K562 (cell line): ENCODE results near the gene CSNK1D. TPM values are rescaled to one million over a fixed set of nuclear protein-coding genes. Genes with fewer than 3 reads are reported as not detected.

Source experiments
- ATAC-seq: fragments of 200-7000 bp; cut with Tn5 transposase; 3 replicates; pipeline ENCODE4 v1.9.1; 2020; ENCODE audit warnings: moderate library complexity
- BruUV-seq: library from RNA; stranded (reverse); fragments of 400-500 nt; replicated peaks from 2 replicates; lab custom pipeline; 2021; lab: Mats Ljungman, UMichigan
- CTCF ChIA-PET: fragments of 300-600 bp; formaldehyde crosslinking; extraction: SDS; loops from one replicate; lab custom pipeline; 2021; ENCODE audit warnings: low intra/inter-chr PET ratio; lab: Yijun Ruan, JAX
- POLR2A ChIA-PET: fragments of 300-600, 350-650 bp; sonication (Branson Sonifier 250); formaldehyde crosslinking; extraction: SDS; loops from one replicate; lab custom pipeline; 2021; ENCODE audit warnings: antibody characterized with exemption, inconsistent platforms; lab: Yijun Ruan, JAX
- DNase-seq, 4 experiments: peaks; one replicate each; pipeline versions ENCODE4 v3.0.0 to v3.0.0-alpha.2; 2011 to 2018; ENCODE audit warnings: low spot score in 3 of 4, mixed read lengths in 3 of 4; ENCODE audit errors: extremely low read depth in 1 of 4
- FAIRE-seq: peaks from 2 replicates; lab custom pipeline; 2011; peaks lifted over from hg19 to GRCh38; lab: Jason Lieb, UNC
- H2AFZ ChIP-seq: 2 replicates; pipeline ENCODE4 v1.6.0; 2011; ENCODE audit warnings: low read depth, low read length, control low read depth, inconsistent platforms
- H3K27ac ChIP-seq: fragments of 200-600 bp; 3 replicates; pipeline ENCODE4 v1.8.0; 2011; ENCODE audit warnings: low read depth, mild to moderate bottlenecking, control low read depth, inconsistent platforms, low read length, moderate library complexity, mixed read lengths; ENCODE audit errors: extremely low read depth
- H3K27me3 ChIP-seq, 2 experiments: fragments of 300-600 bp in 1 of 2; 2 replicates in 1 of 2; 3 replicates in 1 of 2; pipeline versions ENCODE4 v1.6.0 to v1.8.0; 2011; ENCODE audit warnings: inconsistent platforms in 2 of 2, low read length in 2 of 2, mild to moderate bottlenecking in 1 of 2, mixed read lengths in 1 of 2, moderate library complexity in 1 of 2; ENCODE audit not compliant: control insufficient read depth in 2 of 2, insufficient read depth in 2 of 2
- H3K36me3 ChIP-seq: fragments of 300-600 bp; 3 replicates; pipeline ENCODE4 v1.8.0; 2011; ENCODE audit warnings: mild to moderate bottlenecking, low read length, inconsistent platforms; ENCODE audit not compliant: control insufficient read depth, insufficient read depth
- H3K4me1 ChIP-seq, 2 experiments: fragments of 200-600 bp in 1 of 2; replicated peaks in 1 of 2; 2 replicates in 1 of 2; 3 replicates in 1 of 2; pipeline versions ENCODE4 v1.5.1 to v1.8.0; 2011; ENCODE audit warnings: inconsistent platforms in 2 of 2, low read length in 2 of 2, mild to moderate bottlenecking in 1 of 2, mixed read lengths in 1 of 2, moderate library complexity in 1 of 2; ENCODE audit not compliant: control insufficient read depth in 2 of 2, insufficient read depth in 2 of 2
- H3K4me2 ChIP-seq: 2 replicates; pipeline ENCODE4 v1.6.1; 2011; ENCODE audit warnings: low read length, control low read depth, inconsistent platforms, mixed read lengths; ENCODE audit not compliant: insufficient read depth
- H3K4me3 ChIP-seq: fragments of 200-600 bp; sonication (generic), shearing (Covaris generic); 2 replicates; pipeline ENCODE4 v1.5.1; 2016; ENCODE audit warnings: control low read depth, inconsistent platforms
- H3K79me2 ChIP-seq: fragments of 200-600 bp; 3 replicates; pipeline ENCODE4 v1.8.0; 2011; ENCODE audit warnings: low read length, inconsistent platforms; ENCODE audit not compliant: control insufficient read depth, insufficient read depth
- H3K9ac ChIP-seq, 2 experiments: 2 replicates each; pipeline versions ENCODE4 v1.6.0 to v1.6.1; 2011; ENCODE audit warnings: low read depth in 2 of 2, low read length in 2 of 2, control low read depth in 1 of 2, inconsistent platforms in 1 of 2, mild to moderate bottlenecking in 1 of 2, mixed read lengths in 1 of 2; ENCODE audit not compliant: insufficient read depth in 1 of 2
- H3K9me1 ChIP-seq: one replicate; pipeline ENCODE4 v1.6.0; 2011; ENCODE audit warnings: inconsistent platforms, mild to moderate bottlenecking, low read length, moderate library complexity; ENCODE audit not compliant: control insufficient read depth, insufficient read depth
- H3K9me3 ChIP-seq: replicated peaks from 2 replicates; pipeline ENCODE4 v1.5.1; 2011; ENCODE audit warnings: low read depth, low read length, inconsistent platforms; ENCODE audit not compliant: control insufficient read depth, insufficient read depth
- H4K20me1 ChIP-seq: replicated peaks from 2 replicates; pipeline ENCODE4 v1.6.1; 2011; ENCODE audit warnings: low read length, inconsistent platforms, mixed read lengths; ENCODE audit not compliant: control insufficient read depth, insufficient read depth
- BMI1 ChIP-seq: fragments of 150-350 bp; IDR thresholded peaks from 2 replicates; pipeline ENCODE4 v1.6.1; 2014; ENCODE audit warnings: low read length
- CBFA2T2 ChIP-seq: fragments of 450-650 bp; conservative IDR thresholded peaks from 2 replicates; pipeline ENCODE4 v1.6.1; 2017; ENCODE audit warnings: mild to moderate bottlenecking
- CBX1 ChIP-seq: sonication (generic); IDR thresholded peaks from 2 replicates; pipeline ENCODE4 v1.6.1; 2016; ENCODE audit warnings: antibody characterized with exemption, low read depth, mild to moderate bottlenecking
- CREBBP ChIP-seq: IDR thresholded peaks from one replicate; pipeline ENCODE4 v1.6.1; 2012; ENCODE audit warnings: low read depth, mild to moderate bottlenecking, control low read depth, inconsistent platforms, low read length
- GTF2E2 ChIP-seq: fragments of 200-800 bp; sonication (Bioruptor generic); IDR thresholded peaks from 2 replicates; pipeline ENCODE4 v1.6.1; 2016; ENCODE audit warnings: missing genetic modification characterization, missing compliant biosample characterization
- KAT8 ChIP-seq: fragments of 450-650 bp; IDR thresholded peaks from 2 replicates; pipeline ENCODE4 v1.6.1; 2016; ENCODE audit warnings: low read depth, mild to moderate bottlenecking
- L3MBTL2 ChIP-seq: fragments of 450-650 bp; IDR thresholded peaks from 2 replicates; pipeline ENCODE4 v1.6.1; 2016; ENCODE audit warnings: mild to moderate bottlenecking, moderate library complexity
- RBM39 ChIP-seq: fragments of 200-400 bp; formaldehyde crosslinking; optimal IDR thresholded peaks from 2 replicates; pipeline ENCODE3; 2018; ENCODE audit warnings: low read depth, low read length
- SMC3 ChIP-seq: conservative IDR thresholded peaks from 2 replicates; pipeline ENCODE4 v1.6.1; 2011; ENCODE audit warnings: low read depth, low read length, improper control_type of control experiment; ENCODE audit not compliant: insufficient read depth
- TEAD2 ChIP-seq: fragments of 450-650 bp; IDR thresholded peaks from 2 replicates; pipeline ENCODE4 v1.6.1; 2016; ENCODE audit warnings: missing genetic modification characterization, control low read depth, missing compliant biosample characterization
- TEAD4 ChIP-seq, 2 experiments: sonication (generic) in 1 of 2; formaldehyde crosslinking in 1 of 2; IDR thresholded peaks; 2 replicates each; pipeline versions ENCODE4 v1.6.1 to v1.8.0; 2012 to 2022; ENCODE audit warnings: borderline replicate concordance in 1 of 2, inconsistent platforms in 1 of 2, low read length in 1 of 2, mild to moderate bottlenecking in 1 of 2, missing genetic modification reagents in 1 of 2
- ZC3H4 ChIP-seq: sonication (generic); formaldehyde crosslinking; IDR thresholded peaks from 2 replicates; pipeline ENCODE4 v1.9.0; 2021; ENCODE audit warnings: missing genetic modification reagents, borderline replicate concordance
- ZKSCAN8 ChIP-seq: fragments of 200-800 bp; sonication (Bioruptor generic); IDR thresholded peaks from 2 replicates; pipeline ENCODE4 v1.6.1; 2016; ENCODE audit warnings: missing genetic modification characterization, missing compliant biosample characterization
- ZNF445 ChIP-seq: fragments of 250-450 bp; sonication (Bioruptor Pico); IDR thresholded peaks from 2 replicates; pipeline ENCODE4 v1.4.0; 2020; ENCODE audit warnings: low read depth, mild to moderate bottlenecking, moderate library complexity
- ZNF589 ChIP-seq: fragments of 200-800 bp; sonication (Bioruptor generic); IDR thresholded peaks from 2 replicates; pipeline ENCODE4 v1.6.1; 2016; ENCODE audit warnings: low read depth, missing genetic modification characterization, missing compliant biosample characterization
- whole genome bisulfite sequencing: fragments of 100-300 bp; shearing (Covaris generic); methylation state at CpG from one replicate; pipeline ENCODE4 v1.1.6; 2016; ENCODE audit warnings: low coverage, mixed read lengths; ENCODE audit not compliant: insufficient coverage; ENCODE audit errors: missing lambda C conversion rate; 5-methylcytosine and 5-hydroxymethylcytosine counted together
- in situ Hi-C: fragments of 300-500 bp; cut with MboI; formaldehyde crosslinking; loops from 4 replicates; pipeline ENCODE4 v1.15.0; 2018; ENCODE audit warnings: inconsistent platforms, mixed read lengths
- intact Hi-C: fragments of 100-400 bp; cut with micrococcal nuclease; formaldehyde crosslinking; loops from 2 replicates; pipeline ENCODE4 v1.14.2; 2022
- polyA plus RNA-seq, 8 experiments: library from polyadenylated mRNA; depleted of rRNA in 4 of 8; stranded (reverse) in 5 of 8; unstranded in 3 of 8; fragments of >200 nt; fragmentation: Nextera tagmentation in 2 of 8; fragmentation: Illumina TruSeq in 1 of 8; extraction: Ambion mirVana in 2 of 8; extraction: Trizol in 1 of 8; gene quantifications; 2 replicates each; pipeline versions ENCODE4 v1.2.1 to v1.2.3, GENCODE V29; 2011 to 2014; ENCODE audit warnings: inconsistent platforms in 1 of 8, missing spikeins in 1 of 8
- total RNA-seq, 7 experiments: library from RNA; depleted of rRNA in 6 of 7; stranded (reverse); fragments of >200 nt in 6 of 7; fragmentation: Illumina TruSeq in 2 of 7; extraction: Trizol in 2 of 7; gene quantifications; 2 replicates each; pipeline versions ENCODE4 v1.2.1 to v1.2.3, GENCODE V29; 2011 to 2021; ENCODE audit warnings: low replicate concordance in 1 of 7
- TF ChIP-seq, protein P1 (sequence below): fragments of 250-450 bp; sonication (Bioruptor Pico); IDR thresholded peaks from 2 replicates; pipeline ENCODE4 v1.5.0; 2020; ENCODE audit warnings: mild to moderate bottlenecking
- TF ChIP-seq, protein P2 (sequence below): sonication (generic); formaldehyde crosslinking; IDR thresholded peaks from 2 replicates; pipeline ENCODE4 v1.8.0; 2022; ENCODE audit warnings: mild to moderate bottlenecking, low read depth, missing genetic modification reagents
- TF ChIP-seq, protein P3 (sequence below): fragments of 450-650 bp; IDR thresholded peaks from 2 replicates; pipeline ENCODE4 v1.6.1; 2016; ENCODE audit warnings: missing biosample characterization, missing genetic modification characterization

Gene CSNK1D
- total and polyA plus RNA-seq, 9 of the 15 experiments (the other 6 are each of a cell fraction or from before 2014, with no cell fraction given): 6.5 to 133 (median 41.3) TPM

DNA sequence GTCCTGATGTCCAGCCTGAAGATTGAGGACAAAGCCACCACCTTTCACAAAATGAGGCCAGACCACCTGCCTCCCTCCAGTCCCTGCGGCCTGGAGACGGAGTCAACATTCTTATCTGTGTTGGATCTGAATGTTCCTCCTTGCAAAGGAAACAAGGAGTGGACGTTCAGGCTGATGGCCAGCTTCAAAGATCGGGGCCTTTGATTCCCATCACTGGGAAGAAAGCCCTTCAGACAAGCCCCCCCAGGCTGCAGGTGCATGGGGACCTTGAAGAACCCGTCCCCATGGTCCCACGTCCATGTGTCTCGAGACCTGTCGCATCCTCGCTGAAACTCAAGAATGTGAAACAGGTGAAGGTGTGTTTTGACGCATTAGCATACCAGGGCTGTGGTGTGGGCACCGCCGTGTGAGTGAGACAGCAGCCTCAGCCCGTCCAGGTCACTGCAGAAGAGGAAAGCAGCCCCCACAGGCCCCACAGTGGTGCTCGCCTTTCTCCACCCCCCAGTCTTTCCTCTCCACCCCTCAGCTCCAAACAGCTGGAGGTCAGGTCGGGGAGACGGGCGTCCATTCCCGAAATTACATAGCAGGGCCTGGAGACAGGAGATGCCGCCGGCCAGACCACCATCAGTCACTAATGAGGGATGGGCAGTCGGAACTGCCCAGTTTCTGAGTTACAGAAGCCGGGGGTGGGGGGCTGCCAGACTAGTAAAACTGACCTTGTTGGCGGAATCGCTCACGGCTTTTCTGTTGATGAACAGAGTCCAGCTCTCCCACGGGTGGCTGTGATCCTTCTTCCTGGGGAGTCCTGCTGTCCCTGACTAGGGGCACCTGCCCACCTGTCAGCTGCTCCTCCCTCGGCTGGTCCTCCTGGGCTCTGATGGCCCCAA is 877 bp upstream of the CSNK1D start:
- H3K27ac ChIP-seq: peak overlapping the region; percentile 98
- ChIA-PET CTCF (interaction anchor here (0.6 kb wide), 1 partner anchor 16 kb away, joined by 3 read pairs; no protein-coding TSS in a partner anchor), POLR2A (interaction anchor here (0.6 to 5.6 kb wide), 7 partner anchors 9 to 244 kb away, joined by 3 to 37 read pairs (median 4); no protein-coding TSS in a partner anchor)
- no peak for DNase-seq
- ATAC-seq: no peak
- intact Hi-C loops: no loop called here
- in situ Hi-C loops: no loop called here
- peaks cover 10% of the 10 kb centered on the region for H3K9me1 ChIP-seq
- peaks cover 33 to 67% of the 10 kb centered on the region in 2 experiments for H3K4me1 ChIP-seq
- peak overlapping the region; percentile 84 to 97; a peak in 3 of 4 replicates for H3K9ac ChIP-seq
- peak overlapping the region; percentile 87 for H3K4me2 ChIP-seq
- peak overlapping the region; percentile 94 for H2AFZ ChIP-seq
- FAIRE-seq: no peak
- H3K9me3 ChIP-seq: no peaks in the 10 kb centered on the region
- H3K36me3 ChIP-seq: peaks cover 31% of the 10 kb centered on the region
- H3K79me2 ChIP-seq: peaks cover 41% of the 10 kb centered on the region
- no TSS peak for BruUV-seq
- peak overlapping the region; percentile 96 for H3K4me3 ChIP-seq
- WGBS: 49% methylated on average over 22 of the region's 27 CpGs
- H3K27me3 ChIP-seq: no peaks in the 10 kb centered on the region
- H4K20me1 ChIP-seq: peaks cover 29% of the 10 kb centered on the region
- TF ChIP-seq TEAD2 (tag) (no peak), CREBBP (no peak), ZKSCAN8 (CRISPR knock-in tag) (no peak), CBFA2T2 (no peak), ZC3H4 (CRISPR knock-in tag) (peak; percentile 54; the same call in 1 of the 2 replicates), TEAD4 (IDR thresholded peaks at IDR 0.05; ENCODE audit: low read length) (no peak), TEAD4 (CRISPR knock-in tag; IDR thresholded peaks at IDR 0.05; ENCODE audit: borderline replicate concordance) (no peak), KAT8 (no peak), ZNF445 (no peak), BMI1 (no peak), SMC3 (no peak), RBM39 (no peak), ZNF589 (CRISPR knock-in tag) (no peak), L3MBTL2 (peak; percentile 30; the same call in 1 of the 2 replicates), GTF2E2 (tag) (no peak), CBX1 (no peak)
- TF ChIP-seq, protein P1, sequence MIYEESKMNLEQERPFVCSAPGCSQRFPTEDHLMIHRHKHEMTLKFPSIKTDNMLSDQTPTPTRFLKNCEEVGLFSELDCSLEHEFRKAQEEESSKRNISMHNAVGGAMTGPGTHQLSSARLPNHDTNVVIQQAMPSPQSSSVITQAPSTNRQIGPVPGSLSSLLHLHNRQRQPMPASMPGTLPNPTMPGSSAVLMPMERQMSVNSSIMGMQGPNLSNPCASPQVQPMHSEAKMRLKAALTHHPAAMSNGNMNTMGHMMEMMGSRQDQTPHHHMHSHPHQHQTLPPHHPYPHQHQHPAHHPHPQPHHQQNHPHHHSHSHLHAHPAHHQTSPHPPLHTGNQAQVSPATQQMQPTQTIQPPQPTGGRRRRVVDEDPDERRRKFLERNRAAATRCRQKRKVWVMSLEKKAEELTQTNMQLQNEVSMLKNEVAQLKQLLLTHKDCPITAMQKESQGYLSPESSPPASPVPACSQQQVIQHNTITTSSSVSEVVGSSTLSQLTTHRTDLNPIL (CRISPR knock-in tag): no peak
- TF ChIP-seq, protein P2, sequence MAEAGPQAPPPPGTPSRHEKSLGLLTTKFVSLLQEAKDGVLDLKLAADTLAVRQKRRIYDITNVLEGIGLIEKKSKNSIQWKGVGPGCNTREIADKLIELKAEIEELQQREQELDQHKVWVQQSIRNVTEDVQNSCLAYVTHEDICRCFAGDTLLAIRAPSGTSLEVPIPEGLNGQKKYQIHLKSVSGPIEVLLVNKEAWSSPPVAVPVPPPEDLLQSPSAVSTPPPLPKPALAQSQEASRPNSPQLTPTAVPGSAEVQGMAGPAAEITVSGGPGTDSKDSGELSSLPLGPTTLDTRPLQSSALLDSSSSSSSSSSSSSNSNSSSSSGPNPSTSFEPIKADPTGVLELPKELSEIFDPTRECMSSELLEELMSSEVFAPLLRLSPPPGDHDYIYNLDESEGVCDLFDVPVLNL (CRISPR knock-in tag): no peak
- TF ChIP-seq, protein P3, sequence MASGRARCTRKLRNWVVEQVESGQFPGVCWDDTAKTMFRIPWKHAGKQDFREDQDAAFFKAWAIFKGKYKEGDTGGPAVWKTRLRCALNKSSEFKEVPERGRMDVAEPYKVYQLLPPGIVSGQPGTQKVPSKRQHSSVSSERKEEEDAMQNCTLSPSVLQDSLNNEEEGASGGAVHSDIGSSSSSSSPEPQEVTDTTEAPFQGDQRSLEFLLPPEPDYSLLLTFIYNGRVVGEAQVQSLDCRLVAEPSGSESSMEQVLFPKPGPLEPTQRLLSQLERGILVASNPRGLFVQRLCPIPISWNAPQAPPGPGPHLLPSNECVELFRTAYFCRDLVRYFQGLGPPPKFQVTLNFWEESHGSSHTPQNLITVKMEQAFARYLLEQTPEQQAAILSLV (tag): no peak
